Heart left ventricle (tissue), 13 donors: ENCODE data around the gene ARL5C.

Experiments
- CTCF ChIP-seq, 12 donors: fragments of 200-600 bp; sonication (generic) in 4 of 12; IDR thresholded peaks; one replicate each; pipeline versions ENCODE4 v1.5.0 to v1.8.0; 2018 to 2022; ENCODE audit warnings: antibody characterized with exemption in 12 of 12, mild to moderate bottlenecking in 5 of 12
- POLR2A ChIP-seq, 2 donors: fragments of 450-650 bp; IDR thresholded peaks; one replicate each; pipeline ENCODE4 v1.6.1; 2017; ENCODE audit warnings: antibody characterized with exemption in 2 of 2, mild to moderate bottlenecking in 2 of 2, moderate library complexity in 2 of 2
- donor health status: ischemic (EF 13 %, LVEDD 7.1; RV severe dilation, severe dysfunction).
- donor health status: DM: no; HTN: yes; CAD: no.
- donor health status: DM: no; HTN: no; CAD: no.
- donor health status: ischemic (EF 25% LVEDD 6.9; RV normal size, moderate dysfunction).
- donor health status: ischemic (EF 25% LVEDD 5.7; RV mildly dilated, moderate dysfunction).
- donor health status: ischemic (EF 35%, LVEDD 5.7; RV mildly dilated, moderate dysfunction).
- donor health status: nonischemic (EF 11% LVEDD 7.7; RV severe dilation, severe dysfunction).
- donor health status: DM: yes; HTN: yes; CAD: no.
- donor health status: PGD.
- donor health status: ischemic (EF 29% LVEDD 5.4; RV normal size, mild dysfunction).
- donor health status: nonischemic (EF 23%, LVEDD 6.1; RV moderate dilation, normal function).

- TF ChIP-seq CTCF (IDR thresholded peaks at IDR 0.05) (no peak), POLR2A (IDR thresholded peaks at IDR 0.05) (no peak)
These were observed 57.2 kb downstream of the ARL5C start for GRCh38 chr17:39108461-39109375.
